Breast epithelium (tissue), 4 donors: Measurements from ENCODE around the gene PRR3. TPM values are rescaled to one million over a fixed set of nuclear protein-coding genes. Genes with fewer than 3 reads are reported as not detected.
A peak's percentile ranks its signal among the peaks of the same experiment; 100 is the strongest.
"Not testable (repeated sequence)": the region's sequence is repeated elsewhere in the genome, so short reads cannot be mapped to it uniquely, and the experiment has no call there.

Experiments used
- DNase-seq, 2 donors: peaks; one replicate each; pipeline ENCODE4 v3.0.0-alpha.2; 2019; ENCODE audit warnings: low spot score in 2 of 2
- H3K27ac ChIP-seq, 2 donors: fragments of 200-600 bp; sonication (generic) in 1 of 2; one replicate each; pipeline ENCODE4 v1.5.1; 2016 to 2019; ENCODE audit warnings: mild to moderate bottlenecking in 1 of 2
- H3K27me3 ChIP-seq, 2 donors: fragments of 200-600 bp; sonication (generic) in 1 of 2; one replicate each; pipeline versions ENCODE4 v1.5.1 to v1.6.0; 2017 to 2019; ENCODE audit warnings: control low read depth in 1 of 2, mild to moderate bottlenecking in 1 of 2
- H3K36me3 ChIP-seq: fragments of 200-600 bp; one replicate; pipeline ENCODE4 v1.5.1; 2019
- H3K4me1 ChIP-seq, 2 donors: fragments of 200-600 bp; sonication (generic); one replicate each; pipeline ENCODE4 v1.5.1; 2016 to 2019; ENCODE audit warnings: control low read depth in 1 of 2
- H3K4me3 ChIP-seq, 3 donors: fragments of 200-600 bp; sonication (generic); 1 replicate in 2 of 3; 2 replicates in 1 of 3; pipeline ENCODE4 v1.5.1; 2016 to 2019; ENCODE audit warnings: mild to moderate bottlenecking in 3 of 3, moderate library complexity in 2 of 3
- H3K9me3 ChIP-seq, 2 donors: fragments of 200-600 bp; sonication (generic) in 1 of 2; one replicate each; pipeline ENCODE4 v1.5.1; 2016 to 2019; ENCODE audit warnings: control low read depth in 1 of 2
- CTCF ChIP-seq, 3 donors: fragments of 450-650 bp; IDR thresholded peaks; one replicate each; pipeline ENCODE4 v1.5.1; 2016 to 2017; ENCODE audit warnings: antibody characterized with exemption in 3 of 3, mild to moderate bottlenecking in 3 of 3, moderate library complexity in 3 of 3
- POLR2A ChIP-seq: fragments of 450-650 bp; IDR thresholded peaks from one replicate; pipeline ENCODE4 v1.6.1; 2016; ENCODE audit warnings: antibody characterized with exemption, mild to moderate bottlenecking, moderate library complexity
- POLR2AphosphoS5 ChIP-seq, 3 donors: sonication (generic); formaldehyde crosslinking; IDR thresholded peaks; one replicate each; pipeline ENCODE4 v1.6.1; 2017; ENCODE audit warnings: antibody characterized with exemption in 3 of 3
- intact Hi-C: fragments of 100-400 bp; cut with DNase I; formaldehyde crosslinking; loops from one replicate; pipeline ENCODE4 v1.15.1; 2023; ENCODE audit warnings: low total_unique reads
- total RNA-seq, 3 donors: library from RNA; depleted of rRNA; stranded (reverse); fragments of >200 nt; gene quantifications; one replicate each; pipeline ENCODE4 v1.1.0, GENCODE V29; 2016

The PRR3 gene
- total RNA-seq, 3 donors from 2014 or later = 9.0 to 28.4 (median 12.1) TPM

- no peaks in the 10 kb centered on the region for H3K9me3 ChIP-seq
- no peak for TF ChIP-seq CTCF (IDR thresholded peaks at IDR 0.05)
- no peak overlapping the region for H3K4me3 ChIP-seq
- no peaks in the 10 kb centered on the region for H3K4me1 ChIP-seq
- no peaks in the 10 kb centered on the region for H3K27me3 ChIP-seq
- no peak overlapping the region for H3K27ac ChIP-seq
- no peak for DNase-seq
- H3K36me3 ChIP-seq = no peaks in the 10 kb centered on the region
- intact Hi-C loops = no loop called here
These were observed 45.9 kb upstream of the PRR3 start for GRCh38 chr6:30511169-30511546.

- TF ChIP-seq CTCF (IDR thresholded peaks at IDR 0.05) = no peak
- H3K4me3 ChIP-seq = no peak overlapping the region
- no peaks in the 10 kb centered on the region for H3K36me3 ChIP-seq
- no peaks in the 10 kb centered on the region for H3K4me1 ChIP-seq
- H3K27ac ChIP-seq = no peak overlapping the region
- intact Hi-C loops = no loop called here
- no peaks in the 10 kb centered on the region for H3K9me3 ChIP-seq
- H3K27me3 ChIP-seq = no peaks in the 10 kb centered on the region
- DNase-seq = no peak
These were observed 43.6 kb upstream of the PRR3 start for GRCh38 chr6:30513451-30513850.

GRCh38 chr6:30515106-30515505 lies 42.0 kb upstream of the PRR3 start:
- DNase-seq = no peak
- H3K9me3 ChIP-seq = no peaks in the 10 kb centered on the region
- no peak overlapping the region for H3K4me3 ChIP-seq
- H3K4me1 ChIP-seq = no peaks in the 10 kb centered on the region
- no peaks in the 10 kb centered on the region for H3K27me3 ChIP-seq
- peak overlapping the region; percentile 92 to 98 for H3K27ac ChIP-seq
- H3K36me3 ChIP-seq = no peaks in the 10 kb centered on the region
- no peak for TF ChIP-seq POLR2AphosphoS5 (IDR thresholded peaks at IDR 0.05)
- TF ChIP-seq CTCF (IDR thresholded peaks at IDR 0.05) = no peak
- no peak for TF ChIP-seq POLR2A
- intact Hi-C loops = no loop called here

GRCh38 chr6:30515944-30516753 lies 40.9 kb upstream of the PRR3 start:
- Histone ChIP-seq H3K4me1 (no peaks in the 10 kb centered on the region), H3K27me3 (no peaks in the 10 kb centered on the region), H3K36me3 (no peaks in the 10 kb centered on the region), H3K4me3 (peak overlapping the region; percentile 42 to 69 (median 43)), H3K9me3 (no peaks in the 10 kb centered on the region), H3K27ac (peak overlapping the region; percentile 92 to 98)
- peak; percentile 87 to 94 for DNase-seq
- TF ChIP-seq POLR2A (peak; percentile 51), CTCF (IDR thresholded peaks at IDR 0.05) (no peak), POLR2AphosphoS5 (IDR thresholded peaks at IDR 0.05) (peak; percentile 78 to 92 (median 92))
- intact Hi-C loops = no loop called here

- H3K4me3 ChIP-seq = peak overlapping the region; percentile 42 to 69 (median 43)
- DNase-seq, H3K36me3 ChIP-seq, H3K4me1 ChIP-seq, H3K9me3 ChIP-seq, intact Hi-C loops, H3K27me3 ChIP-seq: not testable (repeated sequence)
- H3K27ac ChIP-seq = peak overlapping the region; percentile 58 to 92
These were observed 40.4 kb upstream of the PRR3 start for GRCh38 chr6:30516754-30517076.

- H3K9me3 ChIP-seq, DNase-seq, H3K4me3 ChIP-seq, H3K4me1 ChIP-seq, H3K27me3 ChIP-seq, H3K36me3 ChIP-seq, intact Hi-C loops, H3K27ac ChIP-seq: not testable (repeated sequence)
These were observed 39.2 kb upstream of the PRR3 start for GRCh38 chr6:30517767-30518504.

- intact Hi-C loops, H3K9me3 ChIP-seq, H3K27me3 ChIP-seq, H3K4me3 ChIP-seq, H3K4me1 ChIP-seq, H3K27ac ChIP-seq, DNase-seq, H3K36me3 ChIP-seq: not testable (repeated sequence)
These were observed 38.5 kb upstream of the PRR3 start for GRCh38 chr6:30518505-30519145.
